Measurements from ENCODE around the gene CENPL.

The CENPL gene

GRCh38 chr1:173857363-173857917 lies 32.8 kb upstream of the CENPL start:
- no peak for DNase-seq (ENCODE audit: low read depth)
- TF ChIP-seq CTCF (IDR thresholded peaks at IDR 0.05; ENCODE audit: control insufficient read depth, insufficient read depth, low read depth, low read length, missing control alignments): no peak
- H3K4me3 ChIP-seq (ENCODE audit: control insufficient read depth, low read depth, low read length): no peak overlapping the region

- no peak for DNase-seq (ENCODE audit: low read depth)
- TF ChIP-seq CTCF (IDR thresholded peaks at IDR 0.05; ENCODE audit: control insufficient read depth, insufficient read depth, low read depth, low read length, missing control alignments): no peak
- no peak overlapping the region for H3K4me3 ChIP-seq (ENCODE audit: control insufficient read depth, low read depth, low read length)
Measured at GRCh38 chr1:173856903-173857302, 32.2 kb upstream of the CENPL start.

GRCh38 chr1:173856014-173856413 lies 31.3 kb upstream of the CENPL start:
- no peak overlapping the region for H3K4me3 ChIP-seq (ENCODE audit: control insufficient read depth, low read depth, low read length)
- DNase-seq (ENCODE audit: low read depth): no peak
- TF ChIP-seq CTCF (IDR thresholded peaks at IDR 0.05; ENCODE audit: control insufficient read depth, insufficient read depth, low read depth, low read length, missing control alignments): no peak

- H3K4me3 ChIP-seq (ENCODE audit: control insufficient read depth, low read depth, low read length): no peak overlapping the region
- no peak for TF ChIP-seq CTCF (IDR thresholded peaks at IDR 0.05; ENCODE audit: control insufficient read depth, insufficient read depth, low read depth, low read length, missing control alignments)
- DNase-seq (ENCODE audit: low read depth): no peak
Measured at GRCh38 chr1:173853074-173853473, 28.4 kb upstream of the CENPL start.

GRCh38 chr1:173852105-173852504 lies 27.4 kb upstream of the CENPL start:
- no peak overlapping the region for H3K4me3 ChIP-seq (ENCODE audit: control insufficient read depth, low read depth, low read length)
- TF ChIP-seq CTCF (IDR thresholded peaks at IDR 0.05; ENCODE audit: control insufficient read depth, insufficient read depth, low read depth, low read length, missing control alignments): no peak
- DNase-seq (ENCODE audit: low read depth): no peak

- no peak for DNase-seq (ENCODE audit: low read depth)
- H3K4me3 ChIP-seq (ENCODE audit: control insufficient read depth, low read depth, low read length): no peak overlapping the region
- no peak for TF ChIP-seq CTCF (IDR thresholded peaks at IDR 0.05; ENCODE audit: control insufficient read depth, insufficient read depth, low read depth, low read length, missing control alignments)
Measured at GRCh38 chr1:173832748-173833147, 8.1 kb upstream of the CENPL start.

- no peak overlapping the region for H3K4me3 ChIP-seq (ENCODE audit: control insufficient read depth, low read depth, low read length)
- no peak for TF ChIP-seq CTCF (IDR thresholded peaks at IDR 0.05; ENCODE audit: control insufficient read depth, insufficient read depth, low read depth, low read length, missing control alignments)
- DNase-seq (ENCODE audit: low read depth): no peak
Measured at GRCh38 chr1:173827611-173828010, 2.9 kb upstream of the CENPL start.
